ENCODE data around the gene NSG1. TPM values are rescaled to one million over a fixed set of nuclear protein-coding genes. Genes with fewer than 3 reads are reported as not detected.

The NSG1 gene
- total RNA-seq, 2 experiments from 2014 or later: 5.6 to 6.6 TPM

GRCh38 chr4:4350909-4351308 lies 36.0 kb upstream of the NSG1 start:
- TF ChIP-seq CTCF (IDR thresholded peaks at IDR 0.05): no peak
- no peak overlapping the region for H3K27ac Mint-ChIP-seq
- H3K36me3 Mint-ChIP-seq (ENCODE audit: low read depth): no peaks in the 10 kb centered on the region
- DNase-seq: no peak
- no peaks in the 10 kb centered on the region for H3K27me3 Mint-ChIP-seq
- POLR2A ChIA-PET: no interaction called here
- peaks cover 28% of the 10 kb centered on the region for H3K4me1 Mint-ChIP-seq (ENCODE audit: low read depth)
- ATAC-seq: no peak
- peaks cover 12% of the 10 kb centered on the region for H3K9me3 Mint-ChIP-seq
- CTCF ChIA-PET: no interaction called here
- intact Hi-C loops (cut with micrococcal nuclease): no loop called here
- H3K4me3 Mint-ChIP-seq: no peak overlapping the region

- CTCF ChIA-PET: interaction anchor here (0.8 kb wide), 1 partner anchor 75 kb away, joined by 3 read pairs; no protein-coding TSS in a partner anchor
- POLR2A ChIA-PET: no interaction called here
- H3K4me3 Mint-ChIP-seq: no peak overlapping the region
- no peaks in the 10 kb centered on the region for H3K36me3 Mint-ChIP-seq (ENCODE audit: low read depth)
- DNase-seq (no peak), ATAC-seq (no peak)
- no peaks in the 10 kb centered on the region for H3K27me3 Mint-ChIP-seq
- no peak for TF ChIP-seq CTCF (IDR thresholded peaks at IDR 0.05)
- no peaks in the 10 kb centered on the region for H3K9me3 Mint-ChIP-seq
- intact Hi-C loops (cut with micrococcal nuclease): no loop called here
- H3K27ac Mint-ChIP-seq: no peak overlapping the region
- peaks cover 5% of the 10 kb centered on the region for H3K4me1 Mint-ChIP-seq (ENCODE audit: low read depth)
Measured at GRCh38 chr4:4355302-4355701, 31.6 kb upstream of the NSG1 start.

GRCh38 chr4:4356106-4357041 lies 30.5 kb upstream of the NSG1 start:
- DNase-seq (no peak), ATAC-seq (no peak)
- ChIA-PET CTCF (no interaction called here), POLR2A (no interaction called here)
- no peak overlapping the region for H3K4me3 Mint-ChIP-seq
- no peaks in the 10 kb centered on the region for H3K27me3 Mint-ChIP-seq
- intact Hi-C loops (cut with micrococcal nuclease): no loop called here
- H3K4me1 Mint-ChIP-seq (ENCODE audit: low read depth): peaks cover 5% of the 10 kb centered on the region
- no peak overlapping the region for H3K27ac Mint-ChIP-seq
- no peaks in the 10 kb centered on the region for H3K9me3 Mint-ChIP-seq
- H3K36me3 Mint-ChIP-seq (ENCODE audit: low read depth): no peaks in the 10 kb centered on the region
- no peak for TF ChIP-seq CTCF (IDR thresholded peaks at IDR 0.05)

GRCh38 chr4:4358093-4358854 lies 28.6 kb upstream of the NSG1 start:
- CTCF ChIA-PET: interaction anchor here (1.0 to 1.2 kb wide), 2 partner anchors 10 to 98 kb away, joined by 3 read pairs; no protein-coding TSS in a partner anchor
- Mint-ChIP-seq H3K4me1 (ENCODE audit: low read depth) (peaks cover 7% of the 10 kb centered on the region), H3K36me3 (ENCODE audit: low read depth) (no peaks in the 10 kb centered on the region), H3K27ac (no peak overlapping the region), H3K4me3 (no peak overlapping the region), H3K9me3 (no peaks in the 10 kb centered on the region), H3K27me3 (no peaks in the 10 kb centered on the region)
- DNase-seq (no peak), ATAC-seq (no peak)
- POLR2A ChIA-PET: no interaction called here
- intact Hi-C loops (cut with micrococcal nuclease): no loop called here
- TF ChIP-seq CTCF (IDR thresholded peaks at IDR 0.05): no peak

- H3K4me1 Mint-ChIP-seq (ENCODE audit: low read depth): peaks cover 2% of the 10 kb centered on the region
- no peak for TF ChIP-seq CTCF (IDR thresholded peaks at IDR 0.05)
- peaks cover 8% of the 10 kb centered on the region for H3K9me3 Mint-ChIP-seq
- CTCF ChIA-PET: no interaction called here
- no peak for DNase-seq
- H3K27ac Mint-ChIP-seq: peak overlapping the region; percentile 10
- POLR2A ChIA-PET: no interaction called here
- no peak for ATAC-seq
- H3K27me3 Mint-ChIP-seq: no peaks in the 10 kb centered on the region
- no peak overlapping the region for H3K4me3 Mint-ChIP-seq
- no peaks in the 10 kb centered on the region for H3K36me3 Mint-ChIP-seq (ENCODE audit: low read depth)
- intact Hi-C loops (cut with micrococcal nuclease): no loop called here
Measured at GRCh38 chr4:4361883-4362282, 25.0 kb upstream of the NSG1 start.

All from activated CD8-positive, alpha-beta T cell treated with anti-CD3 and anti-CD28 coated beads for 36 hours (primary cell).